HepG2 (cell line): ENCODE results near the gene TMEM266. TPM values are rescaled to one million over a fixed set of nuclear protein-coding genes. Genes with fewer than 3 reads are reported as not detected.

ENCODE experiments used
- ARNT ChIP-seq: fragments of 450-650 bp; IDR thresholded peaks from 2 replicates; pipeline ENCODE4 v1.6.1; 2017
- FOSL1 ChIP-seq: sonication (generic); formaldehyde crosslinking; IDR thresholded peaks from 2 replicates; pipeline ENCODE4 v1.9.0; 2021; ENCODE audit warnings: missing genetic modification reagents, borderline replicate concordance
- GATAD1 ChIP-seq: IDR thresholded peaks from 2 replicates; pipeline ENCODE4 v1.6.1; 2016; ENCODE audit warnings: missing genetic modification reagents, missing compliant biosample characterization
- HNRNPLL ChIP-seq: fragments of 200-400 bp; formaldehyde crosslinking; IDR thresholded peaks from 2 replicates; pipeline ENCODE4 v1.6.1; 2017; ENCODE audit warnings: mild to moderate bottlenecking, low read depth, low read length; ENCODE audit not compliant: poor library complexity, severe bottlenecking
- HOXA3 ChIP-seq: sonication (generic); formaldehyde crosslinking; IDR thresholded peaks from 2 replicates; pipeline ENCODE4 v1.5.0; 2020; ENCODE audit warnings: missing genetic modification reagents
- KDM4B ChIP-seq: sonication (generic); formaldehyde crosslinking; IDR thresholded peaks from 2 replicates; pipeline ENCODE4 v1.4.0; 2020; ENCODE audit warnings: missing genetic modification reagents
- NR2F6 ChIP-seq, 2 experiments: IDR thresholded peaks; 2 replicates each; pipeline ENCODE4 v1.6.1; 2016; ENCODE audit warnings: antibody characterized with exemption in 1 of 2, mild to moderate bottlenecking in 1 of 2
- PAF1 ChIP-seq: IDR thresholded peaks from 2 replicates; pipeline ENCODE4 v1.6.1; 2016; ENCODE audit warnings: missing genetic modification reagents, missing compliant biosample characterization
- PRPF4 ChIP-seq: fragments of 200-400 bp; formaldehyde crosslinking; IDR thresholded peaks from 2 replicates; pipeline ENCODE4 v1.6.1; 2016; ENCODE audit warnings: low read length, low read depth; ENCODE audit not compliant: poor library complexity, severe bottlenecking
- RFXAP ChIP-seq: sonication (generic); formaldehyde crosslinking; IDR thresholded peaks from 2 replicates; pipeline ENCODE4 v1.4.0; 2020; ENCODE audit warnings: missing genetic modification reagents, borderline replicate concordance
- SALL2 ChIP-seq: sonication (generic); formaldehyde crosslinking; IDR thresholded peaks from 2 replicates; pipeline ENCODE4 v1.8.1; 2023; ENCODE audit warnings: mild to moderate bottlenecking, missing genetic modification reagents, inconsistent platforms
- SKI ChIP-seq: fragments of 450-650 bp; IDR thresholded peaks from one replicate; pipeline ENCODE4 v1.6.1; 2018; ENCODE audit warnings: mild to moderate bottlenecking; ENCODE audit not compliant: partially characterized antibody
- XRCC5 ChIP-seq: fragments of 200-400 bp; formaldehyde crosslinking; optimal IDR thresholded peaks from 2 replicates; pipeline ENCODE3; 2017; ENCODE audit warnings: mild to moderate bottlenecking, low read length
- ZBTB1 ChIP-seq: sonication (generic); formaldehyde crosslinking; IDR thresholded peaks from 2 replicates; pipeline ENCODE4 v1.4.0; 2020; ENCODE audit warnings: missing genetic modification reagents, borderline replicate concordance
- ZFX ChIP-seq: sonication (generic); formaldehyde crosslinking; IDR thresholded peaks from 2 replicates; pipeline ENCODE4 v1.4.0; 2020; ENCODE audit warnings: mild to moderate bottlenecking, low read depth, missing genetic modification reagents, moderate library complexity
- ZMYM4 ChIP-seq: sonication (generic); formaldehyde crosslinking; IDR thresholded peaks from 2 replicates; pipeline ENCODE4 v1.8.1; 2023; ENCODE audit warnings: mild to moderate bottlenecking, missing genetic modification reagents
- ZNF501 ChIP-seq: sonication (generic); formaldehyde crosslinking; IDR thresholded peaks from 2 replicates; pipeline ENCODE4 v1.5.1; 2020; ENCODE audit warnings: mild to moderate bottlenecking, moderate library complexity, missing genetic modification reagents
- ZNF552 ChIP-seq: sonication (generic); formaldehyde crosslinking; IDR thresholded peaks from 2 replicates; pipeline ENCODE4 v1.9.0; 2022; ENCODE audit warnings: missing genetic modification reagents, mild to moderate bottlenecking, borderline replicate concordance
- ZNF660 ChIP-seq: sonication (generic); formaldehyde crosslinking; IDR thresholded peaks from 2 replicates; pipeline ENCODE4 v1.5.1; 2020; ENCODE audit warnings: mild to moderate bottlenecking, low read depth, missing genetic modification reagents, borderline replicate concordance
- ZNF777 ChIP-seq: sonication (generic); formaldehyde crosslinking; IDR thresholded peaks from 2 replicates; pipeline ENCODE4 v1.4.0; 2020; ENCODE audit warnings: missing genetic modification reagents
- polyA plus RNA-seq, 8 experiments: library from polyadenylated mRNA; depleted of rRNA in 3 of 8; stranded (reverse) in 7 of 8; unstranded in 1 of 8; fragments of >200 nt; fragmentation: Illumina TruSeq in 4 of 8; extraction: Trizol in 4 of 8; gene quantifications; 2 replicates each; pipeline versions ENCODE4 v1.2.1 to v1.2.3, GENCODE V29; 2011 to 2016; ENCODE audit warnings: low read depth in 4 of 8, missing spikeins in 1 of 8, mixed read lengths in 1 of 8; ENCODE audit not compliant: insufficient read depth in 1 of 8
- total RNA-seq, 5 experiments: library from RNA; depleted of rRNA; stranded (reverse); fragments of >200 nt; fragmentation: Illumina TruSeq; extraction: Trizol; gene quantifications; 2 replicates each; pipeline ENCODE4 v1.2.3, GENCODE V29; 2016; ENCODE audit warnings: low read depth in 1 of 5
- TF ChIP-seq, protein P1 (sequence below): sonication (generic); formaldehyde crosslinking; IDR thresholded peaks from 2 replicates; pipeline ENCODE4 v1.8.1; 2023; ENCODE audit warnings: mild to moderate bottlenecking, moderate library complexity, missing genetic modification reagents
- TF ChIP-seq, protein P2 (sequence below): IDR thresholded peaks from 2 replicates; pipeline ENCODE4 v1.6.1; 2016; ENCODE audit warnings: missing genetic modification reagents, missing compliant biosample characterization
- TF ChIP-seq, protein P3 (sequence below): sonication (generic); formaldehyde crosslinking; IDR thresholded peaks from 2 replicates; pipeline ENCODE4 v1.5.1; 2020; ENCODE audit warnings: mild to moderate bottlenecking, moderate library complexity, missing genetic modification reagents
- TF ChIP-seq, protein P4 (sequence below): sonication (generic); formaldehyde crosslinking; IDR thresholded peaks from 2 replicates; pipeline ENCODE4 v1.4.0; 2020; ENCODE audit warnings: missing genetic modification reagents
- TF ChIP-seq, protein P5 (sequence below): sonication (generic); formaldehyde crosslinking; IDR thresholded peaks from 2 replicates; pipeline ENCODE4; 2020; ENCODE audit warnings: missing genetic modification reagents, mild to moderate bottlenecking, borderline replicate concordance

TMEM266 gene
- total and polyA plus RNA-seq, 2 of the 13 experiments (the other 11 are each of a cell fraction or from before 2014, with no cell fraction given): 0.04 TPM; not detected in 1

DNA sequence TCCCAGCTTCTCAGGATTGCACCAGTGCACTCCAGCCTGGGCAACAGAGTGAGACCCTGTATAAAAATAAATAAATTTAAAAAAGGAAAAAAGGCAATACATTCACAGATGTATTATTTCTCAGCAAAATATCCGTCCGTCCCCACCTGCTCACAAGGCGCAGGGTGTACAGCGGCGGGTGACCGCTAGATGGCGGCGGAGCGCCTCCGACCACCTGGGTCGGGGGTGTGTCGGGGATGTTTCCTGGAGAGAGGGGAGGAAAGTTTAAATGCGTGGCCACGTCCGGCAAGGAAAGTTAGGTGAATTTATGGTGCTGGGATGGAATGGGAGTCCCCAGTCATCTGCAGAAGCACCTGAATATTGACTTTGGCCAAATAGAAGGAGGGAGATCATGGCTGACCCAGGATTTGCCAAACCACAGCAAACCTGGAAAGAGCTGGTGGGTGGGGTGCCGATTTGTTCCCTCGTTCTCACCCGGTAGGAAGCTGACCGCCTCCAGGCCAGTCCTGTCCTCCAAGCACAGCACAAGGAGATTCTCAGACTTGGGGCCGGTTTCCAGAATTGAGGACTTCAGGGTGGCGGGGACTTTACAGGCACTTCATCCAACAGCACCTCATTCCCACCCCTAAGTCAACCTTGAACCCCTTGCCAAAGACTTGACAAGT lies 88.3 kb downstream of the TMEM266 start (continued):
- TF ChIP-seq, protein P1, sequence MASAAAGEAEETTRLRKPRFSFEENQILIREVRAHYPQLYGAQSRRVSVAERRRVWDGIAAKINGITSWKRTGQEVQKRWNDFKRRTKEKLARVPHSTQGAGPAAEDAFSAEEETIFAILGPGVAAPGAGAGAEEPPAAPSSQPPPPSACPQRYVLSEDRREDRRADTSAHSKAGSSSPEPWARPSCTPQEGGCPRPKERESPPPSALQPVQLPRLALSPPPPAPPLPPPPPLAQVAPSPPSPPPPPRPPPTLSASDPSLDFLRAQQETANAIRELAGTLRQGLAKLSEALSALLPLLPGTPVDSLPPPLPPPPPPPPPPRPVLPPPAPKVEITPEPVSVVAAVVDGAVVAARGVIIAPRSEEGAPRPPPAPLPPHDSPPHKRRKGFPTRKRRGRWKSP: no peak
- TF ChIP-seq, protein P2, sequence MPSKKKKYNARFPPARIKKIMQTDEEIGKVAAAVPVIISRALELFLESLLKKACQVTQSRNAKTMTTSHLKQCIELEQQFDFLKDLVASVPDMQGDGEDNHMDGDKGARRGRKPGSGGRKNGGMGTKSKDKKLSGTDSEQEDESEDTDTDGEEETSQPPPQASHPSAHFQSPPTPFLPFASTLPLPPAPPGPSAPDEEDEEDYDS (CRISPR knock-in tag): no peak
- TF ChIP-seq ZBTB1 (CRISPR knock-in tag) (no peak), FOSL1 (CRISPR knock-in tag) (no peak), ARNT (no peak), SKI (no peak), RFXAP (no peak), HOXA3 (CRISPR knock-in tag) (no peak), PRPF4 (no peak), ZMYM4 (CRISPR knock-in tag) (no peak), ZNF777 (CRISPR knock-in tag) (no peak), ZNF660 (CRISPR knock-in tag) (no peak), SALL2 (CRISPR knock-in tag) (no peak), XRCC5 (peak; percentile 74), ZFX (CRISPR knock-in tag) (no peak), HNRNPLL (peak; percentile 28), PAF1 (CRISPR knock-in tag) (no peak), ZNF552 (CRISPR knock-in tag) (no peak), KDM4B (CRISPR knock-in tag) (no peak), NR2F6 (IDR thresholded peaks at IDR 0.05) (no peak), NR2F6 (CRISPR knock-in tag; IDR thresholded peaks at IDR 0.05) (no peak), ZNF501 (peak; percentile 14; the same call in 1 of the 2 replicates), GATAD1 (no peak)
- TF ChIP-seq, protein P3, sequence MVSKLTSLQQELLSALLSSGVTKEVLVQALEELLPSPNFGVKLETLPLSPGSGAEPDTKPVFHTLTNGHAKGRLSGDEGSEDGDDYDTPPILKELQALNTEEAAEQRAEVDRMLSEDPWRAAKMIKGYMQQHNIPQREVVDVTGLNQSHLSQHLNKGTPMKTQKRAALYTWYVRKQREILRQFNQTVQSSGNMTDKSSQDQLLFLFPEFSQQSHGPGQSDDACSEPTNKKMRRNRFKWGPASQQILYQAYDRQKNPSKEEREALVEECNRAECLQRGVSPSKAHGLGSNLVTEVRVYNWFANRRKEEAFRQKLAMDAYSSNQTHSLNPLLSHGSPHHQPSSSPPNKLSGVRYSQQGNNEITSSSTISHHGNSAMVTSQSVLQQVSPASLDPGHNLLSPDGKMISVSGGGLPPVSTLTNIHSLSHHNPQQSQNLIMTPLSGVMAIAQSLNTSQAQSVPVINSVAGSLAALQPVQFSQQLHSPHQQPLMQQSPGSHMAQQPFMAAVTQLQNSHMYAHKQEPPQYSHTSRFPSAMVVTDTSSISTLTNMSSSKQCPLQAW: peak; percentile 31; the same call in 1 of the 2 replicates
- TF ChIP-seq, protein P4, sequence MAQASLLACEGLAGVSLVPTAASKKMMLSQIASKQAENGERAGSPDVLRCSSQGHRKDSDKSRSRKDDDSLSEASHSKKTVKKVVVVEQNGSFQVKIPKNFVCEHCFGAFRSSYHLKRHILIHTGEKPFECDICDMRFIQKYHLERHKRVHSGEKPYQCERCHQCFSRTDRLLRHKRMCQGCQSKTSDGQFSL (CRISPR knock-in tag): no peak
- TF ChIP-seq, protein P5, sequence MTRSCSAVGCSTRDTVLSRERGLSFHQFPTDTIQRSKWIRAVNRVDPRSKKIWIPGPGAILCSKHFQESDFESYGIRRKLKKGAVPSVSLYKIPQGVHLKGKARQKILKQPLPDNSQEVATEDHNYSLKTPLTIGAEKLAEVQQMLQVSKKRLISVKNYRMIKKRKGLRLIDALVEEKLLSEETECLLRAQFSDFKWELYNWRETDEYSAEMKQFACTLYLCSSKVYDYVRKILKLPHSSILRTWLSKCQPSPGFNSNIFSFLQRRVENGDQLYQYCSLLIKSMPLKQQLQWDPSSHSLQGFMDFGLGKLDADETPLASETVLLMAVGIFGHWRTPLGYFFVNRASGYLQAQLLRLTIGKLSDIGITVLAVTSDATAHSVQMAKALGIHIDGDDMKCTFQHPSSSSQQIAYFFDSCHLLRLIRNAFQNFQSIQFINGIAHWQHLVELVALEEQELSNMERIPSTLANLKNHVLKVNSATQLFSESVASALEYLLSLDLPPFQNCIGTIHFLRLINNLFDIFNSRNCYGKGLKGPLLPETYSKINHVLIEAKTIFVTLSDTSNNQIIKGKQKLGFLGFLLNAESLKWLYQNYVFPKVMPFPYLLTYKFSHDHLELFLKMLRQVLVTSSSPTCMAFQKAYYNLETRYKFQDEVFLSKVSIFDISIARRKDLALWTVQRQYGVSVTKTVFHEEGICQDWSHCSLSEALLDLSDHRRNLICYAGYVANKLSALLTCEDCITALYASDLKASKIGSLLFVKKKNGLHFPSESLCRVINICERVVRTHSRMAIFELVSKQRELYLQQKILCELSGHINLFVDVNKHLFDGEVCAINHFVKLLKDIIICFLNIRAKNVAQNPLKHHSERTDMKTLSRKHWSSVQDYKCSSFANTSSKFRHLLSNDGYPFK (CRISPR knock-in tag): no peak
